IMR-90 (cell line): ENCODE measurements around the gene THADA. TPM values are rescaled to one million over a fixed set of nuclear protein-coding genes. Genes with fewer than 3 reads are reported as not detected.

Source experiments
- ATAC-seq: fragments of 200-7000 bp; cut with Tn5 transposase; 2 replicates; pipeline ENCODE4 v1.9.1; 2020; ENCODE audit warnings: low read depth, mild to moderate bottlenecking, moderate library complexity
- BruUV-seq: library from RNA; stranded (reverse); fragments of 400-500 nt; replicated peaks from 2 replicates; lab custom pipeline; 2021; lab: Mats Ljungman, UMichigan
- CTCF ChIA-PET: fragments of 300-600 bp; formaldehyde crosslinking; extraction: SDS; loops from one replicate; lab custom pipeline; 2021; ENCODE audit warnings: antibody characterized with exemption; lab: Yijun Ruan, JAX
- POLR2A ChIA-PET: fragments of 300-600 bp; sonication (Branson Sonifier 250); formaldehyde crosslinking; loops from one replicate; lab custom pipeline; 2022; ENCODE audit warnings: antibody characterized with exemption; ENCODE audit not compliant: unreplicated experiment; lab: Charles Lee
- DNase-seq: peaks from one replicate; pipeline ENCODE4 v3.0.0; 2013
- H2AFZ ChIP-seq: replicated peaks from 2 replicates; pipeline ENCODE3; 2013; ENCODE audit warnings: low read length, mild to moderate bottlenecking; ENCODE audit not compliant: poor library complexity
- H2AK5ac ChIP-seq: 2 replicates; pipeline ENCODE4 v1.6.1; 2013; ENCODE audit warnings: low read depth, low read length, inconsistent platforms
- H2AK9ac ChIP-seq: replicated peaks from 2 replicates; pipeline ENCODE3; 2013; ENCODE audit warnings: mild to moderate bottlenecking, low read depth, low read length, moderate library complexity; ENCODE audit not compliant: poor library complexity
- H2BK120ac ChIP-seq: 2 replicates; pipeline ENCODE4 v1.6.1; 2013; ENCODE audit warnings: low read depth, low read length, inconsistent platforms
- H2BK15ac ChIP-seq: 3 replicates; pipeline ENCODE4 v1.6.1; 2013; ENCODE audit warnings: low read depth, low read length, inconsistent platforms
- H2BK20ac ChIP-seq: 2 replicates; pipeline ENCODE4 v1.6.1; 2013; ENCODE audit warnings: low read depth, mild to moderate bottlenecking, inconsistent platforms, low read length, moderate library complexity
- H2BK5ac ChIP-seq: 2 replicates; pipeline ENCODE4 v1.6.1; 2013; ENCODE audit warnings: mild to moderate bottlenecking, low read depth, low read length, inconsistent platforms; ENCODE audit not compliant: poor library complexity, severe bottlenecking
- H3K14ac ChIP-seq: replicated peaks from 2 replicates; pipeline ENCODE4 v1.6.1; 2013; ENCODE audit warnings: low read depth, low read length, inconsistent platforms
- H3K18ac ChIP-seq: 2 replicates; pipeline ENCODE4 v1.6.1; 2013; ENCODE audit warnings: low read depth, low read length, control low read depth
- H3K23ac ChIP-seq: 2 replicates; pipeline ENCODE4 v1.6.1; 2013; ENCODE audit warnings: low read depth, low read length, inconsistent platforms
- H3K27ac ChIP-seq: 2 replicates; pipeline ENCODE4 v1.5.1; 2013; ENCODE audit warnings: mild to moderate bottlenecking, control low read depth, low read length; ENCODE audit not compliant: insufficient read depth
- H3K27me3 ChIP-seq: 2 replicates; pipeline ENCODE4 v1.6.1; 2013; ENCODE audit warnings: low read length; ENCODE audit not compliant: control insufficient read depth, insufficient read depth
- H3K36me3 ChIP-seq: 2 replicates; pipeline ENCODE4 v1.6.1; 2013; ENCODE audit warnings: low read length, mixed read lengths; ENCODE audit not compliant: control insufficient read depth, insufficient read depth
- H3K4ac ChIP-seq: 2 replicates; pipeline ENCODE4 v1.6.1; 2013; ENCODE audit warnings: low read depth, low read length, inconsistent platforms
- H3K4me1 ChIP-seq: 2 replicates; pipeline ENCODE4 v1.6.1; 2013; ENCODE audit warnings: low read length, mixed read lengths; ENCODE audit not compliant: control insufficient read depth, insufficient read depth
- H3K4me2 ChIP-seq: 2 replicates; pipeline ENCODE4 v1.6.1; 2013; ENCODE audit warnings: low read depth, mild to moderate bottlenecking, control low read depth, low read length, moderate library complexity
- H3K4me3 ChIP-seq: 2 replicates; pipeline ENCODE4 v1.5.1; 2013; ENCODE audit warnings: low read depth, mild to moderate bottlenecking, control low read depth, low read length, moderate library complexity; ENCODE audit not compliant: insufficient read depth
- H3K56ac ChIP-seq: 2 replicates; pipeline ENCODE4 v1.6.1; 2013; ENCODE audit warnings: low read length, inconsistent platforms; ENCODE audit not compliant: insufficient read depth; ENCODE audit errors: extremely low read depth
- H3K79me1 ChIP-seq, 2 experiments: 2 replicates each; pipeline ENCODE4 v1.6.1; 2013; ENCODE audit warnings: low read length in 2 of 2, inconsistent platforms in 1 of 2, low read depth in 1 of 2
- H3K9ac ChIP-seq: 2 replicates; pipeline ENCODE4 v1.6.1; 2013; ENCODE audit warnings: low read depth, low read length, control low read depth
- H3K9me1 ChIP-seq: 2 replicates; pipeline ENCODE4 v1.6.1; 2013; ENCODE audit warnings: low read length, inconsistent platforms; ENCODE audit not compliant: insufficient read depth
- H3K9me3 ChIP-seq: 2 replicates; pipeline ENCODE4 v1.6.1; 2013; ENCODE audit warnings: low read length; ENCODE audit not compliant: control insufficient read depth, insufficient read depth
- H4K20me1 ChIP-seq: 2 replicates; pipeline ENCODE4 v1.6.1; 2013; ENCODE audit warnings: low read length, inconsistent platforms; ENCODE audit not compliant: insufficient read depth
- H4K5ac ChIP-seq: 2 replicates; pipeline ENCODE4 v1.6.1; 2013; ENCODE audit warnings: mild to moderate bottlenecking, low read depth, low read length, control low read depth
- H4K8ac ChIP-seq, 2 experiments: 2 replicates each; pipeline ENCODE4 v1.6.1; 2013; ENCODE audit warnings: low read depth in 2 of 2, low read length in 2 of 2, control low read depth in 1 of 2, inconsistent platforms in 1 of 2
- H4K91ac ChIP-seq: 2 replicates; pipeline ENCODE4 v1.6.1; 2013; ENCODE audit warnings: low read depth, low read length, inconsistent platforms; ENCODE audit not compliant: insufficient read depth
- RAD21 ChIP-seq: IDR thresholded peaks from 2 replicates; pipeline ENCODE4 v1.6.1; 2012; ENCODE audit warnings: low read length, improper control_type of control experiment
- SMC3 ChIP-seq: fragments of 150-350 bp; IDR thresholded peaks from 2 replicates; pipeline ENCODE4 v1.6.1; 2016; ENCODE audit warnings: low read depth, mild to moderate bottlenecking, antibody characterized with exemption, low read length, moderate library complexity
- WGBS, 2 experiments: methylation state at CpG; one replicate each; pipeline versions ENCODE4 v1.1.5 to v1.1.7; 2013; ENCODE audit warnings: missing lambda C conversion rate in 2 of 2; ENCODE audit not compliant: insufficient read length in 1 of 2; ENCODE audit errors: extremely low coverage in 2 of 2; 5-methylcytosine and 5-hydroxymethylcytosine counted together
- dilution Hi-C: fragments of 300-500 bp; cut with HindIII; formaldehyde crosslinking; loops from one replicate; pipeline ENCODE4 v1.14.3; 2018; ENCODE audit warnings: low sequenced_read_pairs; ENCODE audit not compliant: unreplicated experiment
- in situ Hi-C: fragments of 300-500 bp; cut with MboI; formaldehyde crosslinking; loops from 3 replicates; pipeline ENCODE4 v1.14.3; 2019; ENCODE audit warnings: low sequenced_read_pairs, inconsistent platforms, mixed read lengths
- intact Hi-C: fragments of 100-400 bp; cut with micrococcal nuclease; formaldehyde crosslinking; loops from 2 replicates; pipeline ENCODE4 v1.10.0; 2022
- polyA plus RNA-seq, 3 experiments: library from polyadenylated mRNA; depleted of rRNA; stranded (reverse); fragments of >200 nt; gene quantifications; 2 replicates each; pipeline ENCODE4 v1.2.3, GENCODE V29; 2012; ENCODE audit warnings: low replicate concordance in 1 of 3
- total RNA-seq: library from RNA; depleted of rRNA; stranded (reverse); fragments of >200 nt; gene quantifications from 2 replicates; pipeline ENCODE4 v1.2.3, GENCODE V29; 2012
- TF ChIP-seq, protein P1 (sequence below): conservative IDR thresholded peaks from 2 replicates; pipeline ENCODE4 v1.5.1; 2012; ENCODE audit warnings: mild to moderate bottlenecking, low read depth, low read length, improper control_type of control experiment

THADA gene
- total and polyA plus RNA-seq, 2 of the 4 experiments (the other 2 are of a cell fraction), result 10.5 to 21.3 TPM

DNA sequence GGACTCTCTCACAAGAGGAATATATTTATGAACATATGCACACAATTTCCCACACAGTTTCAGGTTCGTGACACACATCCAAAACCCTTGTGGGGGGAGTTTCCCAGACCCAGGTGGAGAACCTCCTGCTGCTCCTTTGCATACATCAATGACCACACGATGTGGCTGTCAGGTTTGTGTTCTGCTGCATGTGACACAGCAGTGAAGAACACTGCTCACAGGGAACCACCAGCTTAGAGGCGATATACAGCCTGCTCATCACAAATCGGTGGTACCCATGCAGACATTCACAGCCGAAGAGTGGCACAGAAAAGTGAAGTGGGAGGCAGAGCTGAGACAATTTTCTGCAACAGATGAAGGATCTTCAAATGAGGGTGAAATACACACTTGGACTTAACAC is 193.8 kb downstream of the THADA start:
- H4K5ac ChIP-seq, result no peak overlapping the region
- peaks cover 9% of the 10 kb centered on the region; the same call in 1 of the 2 replicates for H3K9me1 ChIP-seq
- peak overlapping the region; percentile 11; the same call in 1 of the 2 replicates for H3K18ac ChIP-seq
- H3K14ac ChIP-seq, result 0 out of 2 replicates have a peak overlapping the region, but pooled peaks have one; percentile 33
- no peak for ATAC-seq
- H3K9me3 ChIP-seq, result no peaks in the 10 kb centered on the region
- no peak overlapping the region for H3K23ac ChIP-seq
- H2AFZ ChIP-seq, result no peak overlapping the region
- ChIA-PET CTCF (no interaction called here), POLR2A (no interaction called here)
- no peak for DNase-seq
- intact Hi-C loops, result no loop called here
- BruUV-seq, result no TSS peak
- peaks cover 0 to 3% of the 10 kb centered on the region in 2 experiments; a peak in 1 of 4 replicates for H3K79me1 ChIP-seq
- H3K9ac ChIP-seq, result no peak overlapping the region
- H2AK9ac ChIP-seq, result no peak overlapping the region
- no peak overlapping the region for H3K56ac ChIP-seq
- peak overlapping the region in 1 of 2 experiments; percentile 22; a peak in 1 of 4 replicates for H4K8ac ChIP-seq
- H4K91ac ChIP-seq, result 0 out of 2 replicates have a peak overlapping the region, but pooled peaks have one; percentile 20
- in situ Hi-C loops, result no loop called here
- 0 out of 2 replicates have a peak overlapping the region, but pooled peaks have one; percentile 21 for H2BK120ac ChIP-seq
- H3K4me1 ChIP-seq, result peaks cover 15% of the 10 kb centered on the region
- H3K27ac ChIP-seq, result no peak overlapping the region
- H3K36me3 ChIP-seq, result no peaks in the 10 kb centered on the region
- dilution Hi-C loops, result no loop called here
- H3K4ac ChIP-seq, result peak overlapping the region; percentile 51
- no peak overlapping the region for H2BK5ac ChIP-seq
- peak overlapping the region; percentile 17 for H2BK20ac ChIP-seq
- WGBS, 2 experiments, result no CpG with 5 or more reads among the region's 5 CpGs
- no peak overlapping the region for H3K4me3 ChIP-seq
- H4K20me1 ChIP-seq, result peaks cover 4% of the 10 kb centered on the region; the same call in 1 of the 2 replicates
- no peak overlapping the region for H3K4me2 ChIP-seq
- H2BK15ac ChIP-seq, result peak overlapping the region; percentile 15; the same call in 1 of the 3 replicates
- TF ChIP-seq SMC3, result no peak
- TF ChIP-seq RAD21, result no peak
- TF ChIP-seq, protein P1, sequence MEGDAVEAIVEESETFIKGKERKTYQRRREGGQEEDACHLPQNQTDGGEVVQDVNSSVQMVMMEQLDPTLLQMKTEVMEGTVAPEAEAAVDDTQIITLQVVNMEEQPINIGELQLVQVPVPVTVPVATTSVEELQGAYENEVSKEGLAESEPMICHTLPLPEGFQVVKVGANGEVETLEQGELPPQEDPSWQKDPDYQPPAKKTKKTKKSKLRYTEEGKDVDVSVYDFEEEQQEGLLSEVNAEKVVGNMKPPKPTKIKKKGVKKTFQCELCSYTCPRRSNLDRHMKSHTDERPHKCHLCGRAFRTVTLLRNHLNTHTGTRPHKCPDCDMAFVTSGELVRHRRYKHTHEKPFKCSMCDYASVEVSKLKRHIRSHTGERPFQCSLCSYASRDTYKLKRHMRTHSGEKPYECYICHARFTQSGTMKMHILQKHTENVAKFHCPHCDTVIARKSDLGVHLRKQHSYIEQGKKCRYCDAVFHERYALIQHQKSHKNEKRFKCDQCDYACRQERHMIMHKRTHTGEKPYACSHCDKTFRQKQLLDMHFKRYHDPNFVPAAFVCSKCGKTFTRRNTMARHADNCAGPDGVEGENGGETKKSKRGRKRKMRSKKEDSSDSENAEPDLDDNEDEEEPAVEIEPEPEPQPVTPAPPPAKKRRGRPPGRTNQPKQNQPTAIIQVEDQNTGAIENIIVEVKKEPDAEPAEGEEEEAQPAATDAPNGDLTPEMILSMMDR, result no peak
- peak overlapping the region; percentile 44; the same call in 1 of the 2 replicates for H2AK5ac ChIP-seq
- H3K27me3 ChIP-seq, result 0 out of 2 replicates have a peak, but pooled peaks cover 2% of the 10 kb centered on the region
